Stimulated activated CD8-positive, alpha-beta memory T cell treated with anti-CD3 and anti-CD28 coated beads, Interleukin-4, amount 100 ng/mL, for 24 hours (primary cell): ENCODE data around the gene TNFRSF14.

Experiments
- DNase-seq: peaks from one replicate; pipeline ENCODE4 v3.0.0-alpha.2; 2020; ENCODE audit warnings: low read depth

Gene TNFRSF14

DNA sequence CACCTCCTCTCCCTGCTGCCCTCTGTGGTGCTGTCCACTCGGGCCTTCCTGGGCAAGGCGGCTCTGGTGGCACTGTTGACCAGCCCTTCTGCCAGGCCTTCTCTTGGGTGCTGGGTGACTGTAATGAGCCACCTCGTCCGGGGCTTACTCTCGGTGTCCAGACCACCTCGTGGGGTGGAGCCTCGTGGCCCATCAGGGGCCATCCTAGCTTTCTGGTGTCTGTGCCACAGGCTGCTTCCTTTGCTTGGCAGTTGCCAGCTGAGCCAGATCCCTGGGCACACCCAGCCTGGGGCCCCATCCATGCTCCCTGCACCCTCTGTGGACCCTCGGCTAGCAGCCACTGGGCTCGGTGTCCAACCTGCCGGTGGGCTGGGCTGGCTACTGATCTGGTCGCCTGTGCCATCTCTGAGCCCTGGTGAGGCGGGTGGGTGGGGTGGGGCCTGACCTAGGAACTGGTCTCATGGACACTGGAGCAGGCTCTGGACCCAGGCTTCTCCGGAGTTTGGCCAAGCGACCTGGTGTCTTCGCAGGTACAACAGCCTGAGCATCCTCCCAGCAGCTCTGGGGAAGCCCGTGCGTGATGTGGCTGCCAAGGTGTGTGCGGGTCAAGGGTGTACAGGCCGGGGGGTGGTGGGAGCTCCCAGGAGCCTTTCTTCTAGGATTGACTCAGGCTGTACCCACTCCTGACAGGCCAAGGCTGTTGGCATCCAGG, 31.8 kb downstream of the TNFRSF14 start:
- DNase-seq: no peak

- no peak for DNase-seq
Observed at GRCh38 chr1:2588661-2589430, 32.7 kb downstream of the TNFRSF14 start.

GRCh38 chr1:2589431-2590232, 33.5 kb downstream of the TNFRSF14 start:
- no peak for DNase-seq

GRCh38 chr1:2590233-2591141, 34.3 kb downstream of the TNFRSF14 start:
- no peak for DNase-seq

- no peak for DNase-seq
Observed at GRCh38 chr1:2591233-2591580, 35.0 kb downstream of the TNFRSF14 start.

GRCh38 chr1:2591581-2592261, 35.5 kb downstream of the TNFRSF14 start:
- no peak for DNase-seq

GRCh38 chr1:2592672-2593071, 36.5 kb downstream of the TNFRSF14 start:
- no peak for DNase-seq

DNA sequence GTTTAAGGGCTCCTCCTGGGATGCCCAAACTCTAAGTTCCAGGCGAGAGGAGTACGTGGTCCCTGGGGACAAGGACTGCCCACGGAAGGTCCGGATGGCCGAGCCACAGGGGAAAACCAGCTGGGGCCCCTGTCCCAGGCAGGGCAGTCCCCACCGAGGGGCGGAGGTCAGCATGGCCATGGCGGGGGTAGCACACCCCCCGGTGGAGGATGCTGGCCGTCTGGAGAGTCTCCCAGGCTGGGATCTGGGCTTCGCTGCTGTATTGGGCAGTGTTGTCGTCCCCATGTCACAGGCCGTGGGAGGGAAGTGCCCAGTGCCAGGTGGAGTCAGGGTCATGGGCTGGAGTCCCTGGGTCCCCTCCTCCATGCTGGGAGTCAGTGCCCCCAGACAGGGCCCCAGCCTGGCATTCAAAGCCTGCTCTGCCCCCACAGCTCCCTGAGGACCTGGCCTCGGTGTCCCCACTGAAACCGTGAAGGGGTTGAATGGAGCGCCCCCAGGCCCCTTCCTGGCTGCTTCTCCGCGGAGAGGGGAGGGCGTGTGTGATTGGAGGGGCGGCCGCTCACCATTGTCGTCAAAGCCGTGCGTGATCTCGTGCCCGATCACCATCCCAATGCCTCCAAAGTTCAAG, 37.2 kb downstream of the TNFRSF14 start:
- no peak for DNase-seq

GRCh38 chr1:2594001-2594640, 38.0 kb downstream of the TNFRSF14 start:
- DNase-seq: no peak

DNA sequence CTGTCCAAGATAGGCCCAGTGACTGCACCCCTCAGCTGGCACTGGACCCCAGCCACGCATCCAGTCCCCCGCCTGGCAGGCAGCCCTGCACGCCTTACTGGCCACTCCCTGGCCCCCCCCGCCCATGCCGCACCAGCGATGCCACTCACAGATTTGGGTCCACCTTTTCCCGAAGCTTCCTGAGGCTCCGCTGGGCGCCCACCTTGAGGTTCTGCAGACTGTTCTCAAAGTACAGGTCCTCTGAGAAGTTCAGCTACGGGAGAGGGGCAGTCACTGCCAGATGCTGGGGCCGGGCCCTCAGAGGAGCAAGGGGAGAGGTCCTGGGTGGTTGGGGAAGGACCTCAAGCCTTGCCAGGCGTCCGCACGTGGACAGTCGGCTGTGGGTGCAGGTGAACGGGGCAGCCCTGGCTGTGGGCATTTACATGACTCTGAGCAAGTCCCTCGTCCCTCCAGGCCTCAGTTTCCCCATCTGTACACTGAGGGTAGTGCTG, 38.5 kb downstream of the TNFRSF14 start:
- DNase-seq: no peak

GRCh38 chr1:2595261-2595811, 39.2 kb downstream of the TNFRSF14 start:
- DNase-seq: no peak

DNA sequence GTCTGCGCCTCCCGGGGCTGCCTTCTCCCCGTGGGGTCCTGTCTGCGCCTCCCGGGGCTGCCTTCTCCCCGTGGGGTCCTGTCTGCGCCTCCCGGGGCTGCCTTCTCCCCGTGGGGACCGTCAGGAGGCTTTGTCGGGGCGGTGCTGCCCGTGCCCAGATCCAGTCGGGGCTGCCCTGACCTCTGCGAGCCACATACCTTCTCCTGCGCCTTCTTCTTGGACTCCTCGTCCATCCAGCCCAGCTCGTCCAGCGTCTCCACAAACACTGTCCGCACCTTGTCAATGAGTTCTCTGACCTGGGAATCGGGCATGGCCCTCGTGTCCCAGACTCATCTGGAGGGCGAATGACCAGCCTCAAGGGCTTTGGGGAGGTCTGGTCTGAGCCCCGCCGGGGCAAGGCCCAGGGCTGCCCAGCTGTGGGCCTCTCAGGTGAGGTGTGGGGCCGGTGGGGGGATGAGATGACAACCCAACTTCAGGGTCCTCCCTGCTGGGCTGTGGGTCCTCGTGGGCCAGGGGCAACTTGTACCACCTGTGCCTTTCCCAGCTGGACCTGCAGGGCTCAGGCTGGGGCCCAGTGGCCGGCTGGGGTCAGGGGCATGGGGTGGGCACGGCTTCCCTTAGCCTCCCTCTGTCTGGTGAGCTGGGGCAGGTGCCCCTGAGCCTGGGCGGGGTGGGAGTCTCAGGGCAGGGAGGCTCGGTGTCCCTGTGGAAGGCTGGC, 39.8 kb downstream of the TNFRSF14 start:
- no peak for DNase-seq

DNA sequence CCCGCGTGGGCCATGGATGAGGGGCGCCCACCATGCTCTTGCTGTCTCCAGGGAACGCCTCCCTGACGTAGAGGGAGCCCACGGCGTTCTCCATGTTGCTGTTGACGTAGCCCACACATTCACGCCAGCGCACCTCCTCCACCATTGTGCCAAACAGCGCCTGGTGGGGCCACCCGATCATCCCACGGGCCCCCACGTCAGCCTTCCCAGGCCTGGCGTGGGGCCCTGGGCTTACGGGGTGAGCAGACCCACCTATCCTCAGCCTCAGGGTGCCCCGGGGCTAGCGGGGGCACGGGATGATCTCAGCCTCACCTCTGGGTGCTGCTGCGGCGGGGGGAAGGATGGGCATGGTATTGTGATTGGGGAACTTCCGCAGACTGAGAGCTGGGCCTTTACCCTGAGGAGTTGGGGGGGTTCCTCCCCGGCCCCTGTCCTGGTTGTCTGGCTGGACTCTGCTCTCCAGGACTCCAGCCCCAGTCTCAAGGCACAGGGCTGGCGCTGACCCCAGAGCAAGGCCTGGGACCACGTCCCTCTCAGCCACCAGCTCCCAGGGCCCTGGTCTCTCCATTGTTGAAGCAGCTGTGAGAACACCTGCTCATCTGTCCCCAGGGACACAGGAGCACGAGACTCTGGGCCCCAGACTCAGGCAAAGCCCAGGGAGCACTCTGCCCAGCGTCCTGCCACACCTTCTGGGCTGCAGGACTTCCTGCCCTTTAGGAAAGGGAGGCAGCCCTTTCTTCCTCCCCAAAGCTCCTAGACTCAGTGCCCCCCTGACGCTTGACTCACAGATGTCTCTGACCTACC, 40.6 kb downstream of the TNFRSF14 start:
- no peak for DNase-seq

DNA sequence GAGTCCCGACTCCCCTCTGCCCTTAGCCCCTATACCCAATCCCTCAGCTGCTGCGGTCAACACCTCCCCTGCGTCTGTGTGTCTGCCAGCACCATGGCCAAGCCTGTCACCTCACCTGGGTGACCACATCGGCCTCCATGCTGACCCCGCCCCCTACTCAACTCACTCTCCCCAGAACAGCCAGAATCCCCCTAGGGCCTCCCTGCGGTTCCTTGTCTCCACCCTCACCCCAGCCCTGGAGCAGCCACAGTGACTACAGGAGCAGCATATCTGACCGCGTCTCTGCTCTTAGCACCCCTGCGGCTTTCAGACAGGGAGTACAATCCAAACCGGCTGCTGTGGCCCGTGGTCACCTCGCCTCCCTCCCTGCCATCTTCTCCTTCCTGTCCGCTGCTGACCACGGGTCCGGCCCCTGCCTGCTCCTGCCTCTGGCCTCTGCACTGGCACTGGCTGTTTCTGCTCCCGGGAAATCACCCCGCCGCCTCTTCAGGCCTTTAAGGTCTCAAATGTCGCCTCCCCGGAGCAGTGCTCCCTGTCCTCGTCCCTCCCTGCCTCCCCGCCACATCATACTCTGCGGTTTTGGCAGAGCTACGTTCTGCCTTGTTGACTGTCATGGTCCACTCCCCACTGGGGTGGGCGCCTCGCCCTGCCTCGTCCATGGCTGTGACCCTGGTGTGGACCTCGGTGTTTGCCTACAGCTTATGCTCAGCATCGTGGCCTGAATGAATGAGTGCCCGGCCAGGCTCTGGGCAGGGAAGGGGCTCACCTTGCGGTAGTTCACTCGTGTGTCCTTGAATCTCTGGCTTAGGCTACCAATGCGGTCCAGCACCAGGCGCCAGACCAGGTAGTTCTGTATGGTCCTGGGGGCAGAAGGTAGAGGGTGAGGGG, 41.5 kb downstream of the TNFRSF14 start:
- no peak for DNase-seq

DNA sequence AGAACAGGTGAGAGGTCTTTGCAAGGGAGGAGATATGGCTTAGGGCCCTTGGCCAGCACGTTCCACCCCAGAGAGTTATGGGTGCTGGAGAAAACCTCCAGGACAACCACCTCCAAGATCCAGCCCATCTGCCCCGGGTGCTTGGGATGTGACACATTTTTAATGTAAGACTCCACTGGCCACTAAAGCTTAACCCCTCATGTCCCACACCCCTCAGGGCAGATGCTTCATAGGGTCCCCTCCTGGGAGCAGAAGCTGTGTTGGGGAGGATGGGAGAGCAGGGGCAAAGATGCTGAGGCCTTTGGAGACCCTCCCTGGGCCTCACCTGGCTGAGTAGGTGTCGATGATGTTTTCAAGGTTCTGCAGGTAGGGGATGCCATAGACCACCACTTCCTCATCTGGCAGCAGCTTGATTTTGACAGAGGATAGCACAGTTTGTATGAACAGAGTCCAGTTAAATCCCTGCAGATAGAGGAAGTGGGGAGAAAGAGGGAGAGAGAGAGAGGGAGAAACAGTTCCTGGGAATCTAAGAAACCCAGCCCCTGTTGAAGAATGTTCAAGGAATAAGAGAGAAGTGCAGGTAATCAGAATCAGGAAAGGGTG, 42.3 kb downstream of the TNFRSF14 start:
- no peak for DNase-seq

DNA sequence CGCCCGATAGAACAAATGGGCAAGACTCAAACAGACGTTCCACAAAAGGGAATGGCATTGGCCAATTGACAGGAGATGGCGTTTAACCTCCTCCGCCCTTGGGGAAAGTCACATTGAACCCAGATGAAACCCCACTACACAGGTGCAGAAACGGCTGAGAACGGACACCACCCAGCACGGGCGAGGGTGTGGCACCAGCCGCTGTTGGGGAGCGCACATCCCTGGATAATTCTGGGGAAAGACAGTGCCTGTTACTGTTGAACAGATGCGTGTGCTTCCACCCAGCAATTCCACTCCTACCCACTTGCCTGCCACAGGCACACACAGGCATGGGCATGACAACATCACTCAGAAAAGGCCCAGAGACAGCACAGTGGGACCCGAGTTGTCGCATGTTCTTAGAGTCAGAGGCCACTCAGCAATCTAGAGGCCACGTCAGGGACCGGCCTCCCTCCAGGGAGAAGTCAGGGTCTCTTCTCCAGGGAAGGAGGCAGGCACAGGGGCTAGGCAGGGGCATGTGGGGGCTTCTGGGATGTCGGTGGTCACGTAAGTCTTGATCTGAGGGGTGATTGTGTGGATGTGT, 45.6 kb downstream of the TNFRSF14 start:
- DNase-seq: no peak
